Gastrocnemius medialis (tissue), 4 donors: ENCODE measurements around the gene SLC12A2.

Experiments
- CTCF ChIP-seq, 5 experiments: fragments of 450-650 bp in 3 of 5; fragments of 200-600 bp in 2 of 5; sonication (generic) in 2 of 5; IDR thresholded peaks in 4 of 5; conservative IDR thresholded peaks in 1 of 5; 1 replicate in 4 of 5; 2 replicates in 1 of 5; pipeline ENCODE4 v1.5.1; 2016 to 2019; ENCODE audit warnings: antibody characterized with exemption in 5 of 5, mild to moderate bottlenecking in 3 of 5, moderate library complexity in 3 of 5
- POLR2A ChIP-seq, 2 donors: fragments of 450-650 bp; IDR thresholded peaks; one replicate each; pipeline ENCODE4 v1.6.1; 2017; ENCODE audit warnings: antibody characterized with exemption in 2 of 2, mild to moderate bottlenecking in 2 of 2, moderate library complexity in 2 of 2

- TF ChIP-seq CTCF (IDR thresholded peaks at IDR 0.05 in 4 of 5, conservative IDR thresholded peaks at IDR 0.05 in 1 of 5): no peak
- TF ChIP-seq POLR2A (IDR thresholded peaks at IDR 0.05): no peak
Measured at GRCh38 chr5:128234928-128235641, 151.5 kb downstream of the SLC12A2 start.
